ENCODE measurements around the gene FHOD3.

DNA sequence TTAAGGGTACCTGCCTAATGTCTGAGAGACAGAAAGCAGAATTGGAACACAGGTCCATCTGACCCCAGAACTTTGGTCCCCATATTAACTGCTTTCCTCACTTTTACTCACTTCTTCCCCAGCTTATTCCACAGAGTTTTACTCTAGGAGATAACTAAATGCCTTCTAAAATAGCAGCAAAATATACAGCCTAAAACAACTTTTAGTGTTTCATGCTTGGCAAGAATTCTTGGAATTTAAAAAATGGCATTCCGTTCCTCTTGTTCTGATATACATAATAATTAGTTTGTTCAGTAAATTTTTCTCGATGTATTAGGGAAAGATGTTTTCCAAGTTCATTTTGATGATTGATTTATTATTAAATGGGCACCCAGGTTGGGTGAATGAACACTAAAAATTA lies 151.9 kb downstream of the FHOD3 start:
- TF ChIP-seq TAF1 (IDR thresholded peaks at IDR 0.05; ENCODE audit: low read depth) (no peak), NFIC (IDR thresholded peaks at IDR 0.05) (no peak), FOXM1 (IDR thresholded peaks at IDR 0.05; ENCODE audit: borderline replicate concordance, low read depth) (no peak), EGR1 (IDR thresholded peaks at IDR 0.05) (no peak), RAD21 (IDR thresholded peaks at IDR 0.05; ENCODE audit: low read depth) (no peak), CREB1 (IDR thresholded peaks at IDR 0.05; ENCODE audit: low read depth) (no peak), TCF12 (IDR thresholded peaks at IDR 0.05; ENCODE audit: low read depth) (no peak), EP300 (IDR thresholded peaks at IDR 0.05; ENCODE audit: borderline replicate concordance) (no peak)
- TF ChIP-seq, protein P1, sequence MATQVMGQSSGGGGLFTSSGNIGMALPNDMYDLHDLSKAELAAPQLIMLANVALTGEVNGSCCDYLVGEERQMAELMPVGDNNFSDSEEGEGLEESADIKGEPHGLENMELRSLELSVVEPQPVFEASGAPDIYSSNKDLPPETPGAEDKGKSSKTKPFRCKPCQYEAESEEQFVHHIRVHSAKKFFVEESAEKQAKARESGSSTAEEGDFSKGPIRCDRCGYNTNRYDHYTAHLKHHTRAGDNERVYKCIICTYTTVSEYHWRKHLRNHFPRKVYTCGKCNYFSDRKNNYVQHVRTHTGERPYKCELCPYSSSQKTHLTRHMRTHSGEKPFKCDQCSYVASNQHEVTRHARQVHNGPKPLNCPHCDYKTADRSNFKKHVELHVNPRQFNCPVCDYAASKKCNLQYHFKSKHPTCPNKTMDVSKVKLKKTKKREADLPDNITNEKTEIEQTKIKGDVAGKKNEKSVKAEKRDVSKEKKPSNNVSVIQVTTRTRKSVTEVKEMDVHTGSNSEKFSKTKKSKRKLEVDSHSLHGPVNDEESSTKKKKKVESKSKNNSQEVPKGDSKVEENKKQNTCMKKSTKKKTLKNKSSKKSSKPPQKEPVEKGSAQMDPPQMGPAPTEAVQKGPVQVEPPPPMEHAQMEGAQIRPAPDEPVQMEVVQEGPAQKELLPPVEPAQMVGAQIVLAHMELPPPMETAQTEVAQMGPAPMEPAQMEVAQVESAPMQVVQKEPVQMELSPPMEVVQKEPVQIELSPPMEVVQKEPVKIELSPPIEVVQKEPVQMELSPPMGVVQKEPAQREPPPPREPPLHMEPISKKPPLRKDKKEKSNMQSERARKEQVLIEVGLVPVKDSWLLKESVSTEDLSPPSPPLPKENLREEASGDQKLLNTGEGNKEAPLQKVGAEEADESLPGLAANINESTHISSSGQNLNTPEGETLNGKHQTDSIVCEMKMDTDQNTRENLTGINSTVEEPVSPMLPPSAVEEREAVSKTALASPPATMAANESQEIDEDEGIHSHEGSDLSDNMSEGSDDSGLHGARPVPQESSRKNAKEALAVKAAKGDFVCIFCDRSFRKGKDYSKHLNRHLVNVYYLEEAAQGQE (IDR thresholded peaks at IDR 0.05; ENCODE audit: low read depth): no peak

Measured in Ishikawa (cell line).